ENCODE data around the gene C1orf122.

GRCh38 chr1:37802439-37802838 is 5.2 kb upstream of the C1orf122 start:
- no peak for TF ChIP-seq NFRKB (IDR thresholded peaks at IDR 0.05)
- TF ChIP-seq SUZ12 (IDR thresholded peaks at IDR 0.05): no peak
